Subcutaneous abdominal adipose tissue (tissue), 5 donors: ENCODE measurements around the gene MPRIP.

ENCODE experiments used
- H3K27ac ChIP-seq: one replicate; pipeline ENCODE4 v1.7.0; 2013; ENCODE audit warnings: low read depth, mild to moderate bottlenecking, inconsistent platforms, low read length, moderate library complexity
- H3K27me3 ChIP-seq, 5 donors: one replicate each; pipeline ENCODE4 v1.7.0; 2013; ENCODE audit warnings: low read length in 5 of 5, inconsistent platforms in 1 of 5; ENCODE audit not compliant: control insufficient read depth in 5 of 5, insufficient read depth in 4 of 5
- H3K36me3 ChIP-seq, 5 donors: one replicate each; pipeline ENCODE4 v1.7.0; 2013; ENCODE audit warnings: low read length in 5 of 5; ENCODE audit not compliant: control insufficient read depth in 5 of 5, insufficient read depth in 5 of 5
- H3K4me1 ChIP-seq, 5 donors: one replicate each; pipeline ENCODE4 v1.7.0; 2013; ENCODE audit warnings: low read length in 5 of 5, mild to moderate bottlenecking in 3 of 5, moderate library complexity in 1 of 5; ENCODE audit not compliant: control insufficient read depth in 5 of 5, insufficient read depth in 5 of 5
- H3K4me3 ChIP-seq, 5 donors: one replicate each; pipeline ENCODE4 v1.7.0; 2013; ENCODE audit warnings: low read length in 5 of 5, low read depth in 1 of 5
- H3K9ac ChIP-seq, 5 donors: one replicate each; pipeline ENCODE4 v1.7.0; 2013; ENCODE audit warnings: low read length in 5 of 5, mild to moderate bottlenecking in 4 of 5, moderate library complexity in 3 of 5
- H3K9me3 ChIP-seq, 5 donors: one replicate each; pipeline ENCODE4 v1.7.0; 2013; ENCODE audit warnings: low read length in 5 of 5; ENCODE audit not compliant: control insufficient read depth in 5 of 5
- donor health status: healthy.
- donor health status: healthy.
- donor health status: healthy.
- donor health status: healthy.
- donor health status: healthy.

The MPRIP gene

GRCh38 chr17:17030515-17031211, 11.6 kb upstream of the MPRIP start:
- no peaks in the 10 kb centered on the region for H3K36me3 ChIP-seq
- H3K27me3 ChIP-seq = peaks cover 0 to 2% (median 0%) of the 10 kb centered on the region in 5 donors
- H3K4me1 ChIP-seq = peaks cover 5 to 31% (median 24%) of the 10 kb centered on the region in 5 donors
- no peak overlapping the region for H3K9ac ChIP-seq
- H3K4me3 ChIP-seq = no peak overlapping the region
- H3K27ac ChIP-seq = no peak overlapping the region
- H3K9me3 ChIP-seq = no peaks in the 10 kb centered on the region

- H3K9ac ChIP-seq = no peak overlapping the region
- H3K4me1 ChIP-seq = peaks cover 5 to 37% (median 32%) of the 10 kb centered on the region in 5 donors
Measured at GRCh38 chr17:17032131-17032692, 10.0 kb upstream of the MPRIP start.

GRCh38 chr17:17033466-17033865, 8.8 kb upstream of the MPRIP start:
- H3K27me3 ChIP-seq = peaks cover 0 to 2% (median 0%) of the 10 kb centered on the region in 5 donors
- H3K36me3 ChIP-seq = no peaks in the 10 kb centered on the region
- no peak overlapping the region for H3K9ac ChIP-seq
- no peak overlapping the region for H3K4me3 ChIP-seq
- H3K9me3 ChIP-seq = no peaks in the 10 kb centered on the region
- H3K4me1 ChIP-seq = peaks cover 4 to 33% (median 30%) of the 10 kb centered on the region in 5 donors
- no peak overlapping the region for H3K27ac ChIP-seq

More at GRCh38 chr17:17032131-17032692, 10.0 kb upstream of the MPRIP start:
- no peak overlapping the region for H3K4me3 ChIP-seq
- no peak overlapping the region for H3K27ac ChIP-seq
- no peaks in the 10 kb centered on the region for H3K36me3 ChIP-seq
- H3K9me3 ChIP-seq = no peaks in the 10 kb centered on the region
- peaks cover 0 to 2% (median 0%) of the 10 kb centered on the region in 5 donors for H3K27me3 ChIP-seq

GRCh38 chr17:17034026-17034425, 8.2 kb upstream of the MPRIP start:
- no peaks in the 10 kb centered on the region for H3K36me3 ChIP-seq
- peaks cover 4 to 28% (median 25%) of the 10 kb centered on the region in 5 donors for H3K4me1 ChIP-seq
- H3K27ac ChIP-seq = no peak overlapping the region
- H3K9ac ChIP-seq = no peak overlapping the region
- H3K4me3 ChIP-seq = no peak overlapping the region
- H3K27me3 ChIP-seq = peaks cover 0 to under 1% (median 0%) of the 10 kb centered on the region in 5 donors
- no peaks in the 10 kb centered on the region for H3K9me3 ChIP-seq

- Histone ChIP-seq H3K4me3 (no peak overlapping the region), H3K9ac (no peak overlapping the region), H3K27me3 (no peaks in the 10 kb centered on the region), H3K27ac (no peak overlapping the region), H3K36me3 (no peaks in the 10 kb centered on the region), H3K4me1 (peaks cover 4 to 26% (median 21%) of the 10 kb centered on the region in 5 donors), H3K9me3 (no peaks in the 10 kb centered on the region)
Measured at GRCh38 chr17:17034496-17035075, 7.7 kb upstream of the MPRIP start.

- no peak overlapping the region for H3K27ac ChIP-seq
- no peaks in the 10 kb centered on the region for H3K27me3 ChIP-seq
- peaks cover 4 to 26% (median 21%) of the 10 kb centered on the region in 5 donors for H3K4me1 ChIP-seq
- H3K4me3 ChIP-seq = no peak overlapping the region
- H3K9ac ChIP-seq = no peak overlapping the region
- H3K36me3 ChIP-seq = no peaks in the 10 kb centered on the region
- H3K9me3 ChIP-seq = no peaks in the 10 kb centered on the region
Measured at GRCh38 chr17:17035490-17035889, 6.8 kb upstream of the MPRIP start.

- Histone ChIP-seq H3K9me3 (no peaks in the 10 kb centered on the region), H3K36me3 (no peaks in the 10 kb centered on the region), H3K27ac (no peak overlapping the region), H3K4me1 (peaks cover 4 to 25% (median 18%) of the 10 kb centered on the region in 5 donors), H3K9ac (no peak overlapping the region), H3K4me3 (no peak overlapping the region), H3K27me3 (no peaks in the 10 kb centered on the region)
Measured at GRCh38 chr17:17035920-17036523, 6.2 kb upstream of the MPRIP start.

- H3K36me3 ChIP-seq = no peaks in the 10 kb centered on the region
- H3K9ac ChIP-seq = no peak overlapping the region
- H3K27ac ChIP-seq = no peak overlapping the region
- no peak overlapping the region for H3K4me3 ChIP-seq
- no peaks in the 10 kb centered on the region for H3K27me3 ChIP-seq
- H3K9me3 ChIP-seq = no peaks in the 10 kb centered on the region
- H3K4me1 ChIP-seq = peaks cover 4 to 29% (median 21%) of the 10 kb centered on the region in 5 donors
Measured at GRCh38 chr17:17036524-17036998, 5.7 kb upstream of the MPRIP start.

GRCh38 chr17:17039911-17040310, 2.3 kb upstream of the MPRIP start:
- Histone ChIP-seq H3K36me3 (no peaks in the 10 kb centered on the region), H3K4me1 (peaks cover 2 to 42% (median 37%) of the 10 kb centered on the region in 5 donors), H3K27me3 (no peaks in the 10 kb centered on the region), H3K4me3 (no peak overlapping the region), H3K9ac (no peak overlapping the region), H3K9me3 (no peaks in the 10 kb centered on the region), H3K27ac (no peak overlapping the region)
